ENCODE data around the gene DCAF7. TPM values are rescaled to one million over a fixed set of nuclear protein-coding genes. Genes with fewer than 3 reads are reported as not detected.

The DCAF7 gene
- total and polyA plus RNA-seq, 3 experiments from 2014 or later = 82.5 to 102 (median 99.1) TPM

- Mint-ChIP-seq H3K4me1 (peaks cover 46 to 53% (median 50%) of the 10 kb centered on the region in 3 donors), H3K9me3 (no peaks in the 10 kb centered on the region), H3K27ac (peak overlapping the region; percentile 71 to 93 (median 90)), H3K36me3 (peaks cover 0 to 10% (median 0%) of the 10 kb centered on the region in 3 donors), H3K27me3 (peaks cover 0 to 1% of the 10 kb centered on the region in 2 donors), H3K4me3 (peak overlapping the region; percentile 93 to 99 (median 96))
- CTCF ChIA-PET = interaction anchor here (0.7 to 3.5 kb wide), 10 partner anchors 11 to 197 kb away, joined by 3 to 26 read pairs (median 4); no protein-coding TSS in a partner anchor
- Histone ChIP-seq H3K27me3 (ENCODE audit: insufficient read depth, low read length, poor library complexity, severe bottlenecking) (no peaks in the 10 kb centered on the region), H3K36me3 (ENCODE audit: insufficient read depth, low read length) (no peaks in the 10 kb centered on the region), H3K27ac (ENCODE audit: low read depth, low read length) (peak overlapping the region; percentile 43), H3K4me3 (ENCODE audit: low read length) (peak overlapping the region; percentile 54), H3K4me1 (ENCODE audit: insufficient read depth, low read length) (peaks cover 38% of the 10 kb centered on the region), H3K9me3 (ENCODE audit: low read length) (no peaks in the 10 kb centered on the region)
- DNase-seq = peak in 4 of 5 donors; percentile 33 to 73 (median 52)
- POLR2A ChIA-PET = interaction anchor here (0.5 to 2.3 kb wide), 15 partner anchors 11 to 220 kb away, joined by 3 to 20 read pairs (median 6); partner anchors contain the start of genes CCDC47, DCAF7, DDX42 and LIMD2
Measured at GRCh38 chr17:63622574-63623390, 72.5 kb downstream of the DCAF7 start.

- DNase-seq = no peak
- Histone ChIP-seq H3K27ac (ENCODE audit: low read depth, low read length) (no peak overlapping the region), H3K9me3 (ENCODE audit: low read length) (no peaks in the 10 kb centered on the region), H3K36me3 (ENCODE audit: insufficient read depth, low read length) (no peaks in the 10 kb centered on the region), H3K4me1 (ENCODE audit: insufficient read depth, low read length) (peaks cover 38% of the 10 kb centered on the region), H3K4me3 (ENCODE audit: low read length) (peak overlapping the region; percentile 54), H3K27me3 (ENCODE audit: insufficient read depth, low read length, poor library complexity, severe bottlenecking) (no peaks in the 10 kb centered on the region)
- Mint-ChIP-seq H3K4me3 (peak overlapping the region; percentile 93 to 99 (median 96)), H3K27me3 (peaks cover 0 to 1% of the 10 kb centered on the region in 2 donors), H3K9me3 (no peaks in the 10 kb centered on the region), H3K36me3 (peaks cover 0 to 15% (median 0%) of the 10 kb centered on the region in 3 donors), H3K27ac (peak overlapping the region in 4 of 8 donors; percentile 78 to 90 (median 89)), H3K4me1 (peaks cover 46 to 55% (median 53%) of the 10 kb centered on the region in 3 donors)
- ChIA-PET POLR2A (interaction anchor here (0.6 to 1.0 kb wide), 3 partner anchors 82 to 219 kb away, joined by 3 to 12 read pairs (median 5); no protein-coding TSS in a partner anchor), CTCF (interaction anchor here (0.5 to 1.0 kb wide), 4 partner anchors 13 to 199 kb away, joined by 3 to 4 read pairs (median 3); no protein-coding TSS in a partner anchor)
Measured at GRCh38 chr17:63623786-63624530, 73.7 kb downstream of the DCAF7 start.

- peaks cover 38% of the 10 kb centered on the region for H3K4me1 ChIP-seq (ENCODE audit: insufficient read depth, low read length)
- DNase-seq = no peak
- H3K36me3 Mint-ChIP-seq = peaks cover 0 to 17% (median 0%) of the 10 kb centered on the region in 3 donors
- ChIA-PET CTCF (interaction anchor here (0.5 to 1.0 kb wide), 3 partner anchors 13 to 199 kb away, joined by 3 read pairs; no protein-coding TSS in a partner anchor), POLR2A (no interaction called here)
- H3K9me3 ChIP-seq (ENCODE audit: low read length) = no peaks in the 10 kb centered on the region
- peak overlapping the region in 1 of 8 donors; percentile 90 for H3K27ac Mint-ChIP-seq
- peak overlapping the region; percentile 21 to 99 (median 95) for H3K4me3 Mint-ChIP-seq
- H3K27me3 ChIP-seq (ENCODE audit: insufficient read depth, low read length, poor library complexity, severe bottlenecking) = no peaks in the 10 kb centered on the region
- H3K9me3 Mint-ChIP-seq = no peaks in the 10 kb centered on the region
- peaks cover 46 to 57% (median 53%) of the 10 kb centered on the region in 3 donors for H3K4me1 Mint-ChIP-seq
- no peaks in the 10 kb centered on the region for H3K27me3 Mint-ChIP-seq
- no peak overlapping the region for H3K4me3 ChIP-seq (ENCODE audit: low read length)
- no peaks in the 10 kb centered on the region for H3K36me3 ChIP-seq (ENCODE audit: insufficient read depth, low read length)
- no peak overlapping the region for H3K27ac ChIP-seq (ENCODE audit: low read depth, low read length)
Measured at GRCh38 chr17:63624531-63624880, 74.2 kb downstream of the DCAF7 start.

GRCh38 chr17:63626551-63627180, 76.4 kb downstream of the DCAF7 start:
- POLR2A ChIA-PET = no interaction called here
- Histone ChIP-seq H3K9me3 (ENCODE audit: low read length) (no peaks in the 10 kb centered on the region), H3K4me1 (ENCODE audit: insufficient read depth, low read length) (peaks cover 43% of the 10 kb centered on the region), H3K27me3 (ENCODE audit: insufficient read depth, low read length, poor library complexity, severe bottlenecking) (no peaks in the 10 kb centered on the region), H3K27ac (ENCODE audit: low read depth, low read length) (no peak overlapping the region), H3K4me3 (ENCODE audit: low read length) (no peak overlapping the region), H3K36me3 (ENCODE audit: insufficient read depth, low read length) (no peaks in the 10 kb centered on the region)
- Mint-ChIP-seq H3K4me1 (peaks cover 45 to 66% (median 56%) of the 10 kb centered on the region in 3 donors), H3K9me3 (no peaks in the 10 kb centered on the region), H3K27ac (peak overlapping the region in 2 of 8 donors; percentile 5 to 14), H3K27me3 (no peaks in the 10 kb centered on the region), H3K4me3 (peak overlapping the region in 2 of 7 donors; percentile 11 to 25), H3K36me3 (peaks cover 0 to 29% (median 3%) of the 10 kb centered on the region in 3 donors)
- CTCF ChIA-PET = interaction anchor here (1.1 kb wide), 2 partner anchors 201 kb away, joined by 3 read pairs; no protein-coding TSS in a partner anchor
- no peak for DNase-seq

- H3K36me3 Mint-ChIP-seq = peaks cover 0 to 43% (median 12%) of the 10 kb centered on the region in 3 donors
- no peaks in the 10 kb centered on the region for H3K9me3 Mint-ChIP-seq
- peaks cover 5% of the 10 kb centered on the region for H3K36me3 ChIP-seq (ENCODE audit: insufficient read depth, low read length)
- no peak for DNase-seq
- CTCF ChIA-PET = no interaction called here
- H3K4me3 ChIP-seq (ENCODE audit: low read length) = no peak overlapping the region
- POLR2A ChIA-PET = no interaction called here
- H3K4me3 Mint-ChIP-seq = no peak overlapping the region
- H3K27ac ChIP-seq (ENCODE audit: low read depth, low read length) = no peak overlapping the region
- H3K27ac Mint-ChIP-seq = no peak overlapping the region
- no peaks in the 10 kb centered on the region for H3K27me3 Mint-ChIP-seq
- H3K4me1 Mint-ChIP-seq = peaks cover 41 to 68% (median 55%) of the 10 kb centered on the region in 3 donors
- H3K9me3 ChIP-seq (ENCODE audit: low read length) = no peaks in the 10 kb centered on the region
- no peaks in the 10 kb centered on the region for H3K27me3 ChIP-seq (ENCODE audit: insufficient read depth, low read length, poor library complexity, severe bottlenecking)
- peaks cover 30% of the 10 kb centered on the region for H3K4me1 ChIP-seq (ENCODE audit: insufficient read depth, low read length)
Measured at GRCh38 chr17:63629627-63630026, 79.3 kb downstream of the DCAF7 start.

- Mint-ChIP-seq H3K4me3 (no peak overlapping the region), H3K27ac (peak overlapping the region in 1 of 8 donors; percentile 75), H3K4me1 (peaks cover 27 to 53% (median 44%) of the 10 kb centered on the region in 3 donors), H3K27me3 (no peaks in the 10 kb centered on the region), H3K36me3 (peaks cover 0 to 58% (median 20%) of the 10 kb centered on the region in 3 donors), H3K9me3 (no peaks in the 10 kb centered on the region)
- Histone ChIP-seq H3K9me3 (ENCODE audit: low read length) (no peaks in the 10 kb centered on the region), H3K4me1 (ENCODE audit: insufficient read depth, low read length) (peaks cover 16% of the 10 kb centered on the region), H3K27ac (ENCODE audit: low read depth, low read length) (no peak overlapping the region), H3K4me3 (ENCODE audit: low read length) (no peak overlapping the region), H3K36me3 (ENCODE audit: insufficient read depth, low read length) (peaks cover 11% of the 10 kb centered on the region), H3K27me3 (ENCODE audit: insufficient read depth, low read length, poor library complexity, severe bottlenecking) (no peaks in the 10 kb centered on the region)
- CTCF ChIA-PET = no interaction called here
- DNase-seq = no peak
- POLR2A ChIA-PET = no interaction called here
Measured at GRCh38 chr17:63631062-63631461, 80.8 kb downstream of the DCAF7 start.

GRCh38 chr17:63631626-63632025, 81.3 kb downstream of the DCAF7 start:
- Mint-ChIP-seq H3K4me3 (no peak overlapping the region), H3K27ac (no peak overlapping the region), H3K36me3 (peaks cover 0 to 63% (median 25%) of the 10 kb centered on the region in 3 donors), H3K4me1 (peaks cover 24 to 53% (median 39%) of the 10 kb centered on the region in 3 donors), H3K27me3 (no peaks in the 10 kb centered on the region), H3K9me3 (no peaks in the 10 kb centered on the region)
- CTCF ChIA-PET = no interaction called here
- Histone ChIP-seq H3K36me3 (ENCODE audit: insufficient read depth, low read length) (peaks cover 16% of the 10 kb centered on the region), H3K9me3 (ENCODE audit: low read length) (no peaks in the 10 kb centered on the region), H3K27me3 (ENCODE audit: insufficient read depth, low read length, poor library complexity, severe bottlenecking) (no peaks in the 10 kb centered on the region), H3K4me1 (ENCODE audit: insufficient read depth, low read length) (peaks cover 11% of the 10 kb centered on the region), H3K27ac (ENCODE audit: low read depth, low read length) (no peak overlapping the region), H3K4me3 (ENCODE audit: low read length) (no peak overlapping the region)
- no peak for DNase-seq
- POLR2A ChIA-PET = no interaction called here

Data from CD8-positive, alpha-beta memory T cell (primary cell).